Astrocyte of the cerebellum (primary cell): ENCODE results near the gene CCDC71L.

Experiments used
- DNase-seq: peaks from one replicate; pipeline ENCODE4 v3.0.0-alpha.2; 2011; ENCODE audit warnings: low read depth
- H3K4me3 ChIP-seq: 2 replicates; pipeline ENCODE4 v1.5.1; 2011; ENCODE audit warnings: mild to moderate bottlenecking, low read depth, low read length, moderate library complexity
- CTCF ChIP-seq: IDR thresholded peaks from 2 replicates; pipeline ENCODE4 v1.5.1; 2012; ENCODE audit warnings: low read length, low read depth, moderate library complexity, mild to moderate bottlenecking; ENCODE audit errors: missing control alignments
- in situ Hi-C: cut with HindIII; loops from 2 replicates; pipeline ENCODE4 v1.10.0; 2017; ENCODE audit warnings: low sequenced_read_pairs

CCDC71L gene

DNA sequence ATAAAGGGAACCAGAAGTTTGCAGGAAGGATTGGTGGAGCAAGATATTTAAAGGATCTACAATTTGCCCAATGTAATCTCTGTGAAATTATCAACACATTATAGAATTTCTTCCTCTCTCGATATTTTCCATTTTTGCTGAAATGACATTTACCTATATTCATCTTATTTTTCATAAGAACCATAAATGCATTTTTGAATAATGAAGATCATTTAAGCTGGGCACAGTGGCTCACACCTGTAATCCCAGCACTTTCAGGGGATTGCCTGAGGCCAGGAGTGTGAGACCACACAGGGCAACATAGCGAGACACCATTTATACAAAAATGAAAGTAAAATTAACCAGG, 37.7 kb downstream of the CCDC71L start:
- no peak for TF ChIP-seq CTCF
- H3K4me3 ChIP-seq, result no peak overlapping the region
- in situ Hi-C loops, result no loop called here
- no peak for DNase-seq

DNA sequence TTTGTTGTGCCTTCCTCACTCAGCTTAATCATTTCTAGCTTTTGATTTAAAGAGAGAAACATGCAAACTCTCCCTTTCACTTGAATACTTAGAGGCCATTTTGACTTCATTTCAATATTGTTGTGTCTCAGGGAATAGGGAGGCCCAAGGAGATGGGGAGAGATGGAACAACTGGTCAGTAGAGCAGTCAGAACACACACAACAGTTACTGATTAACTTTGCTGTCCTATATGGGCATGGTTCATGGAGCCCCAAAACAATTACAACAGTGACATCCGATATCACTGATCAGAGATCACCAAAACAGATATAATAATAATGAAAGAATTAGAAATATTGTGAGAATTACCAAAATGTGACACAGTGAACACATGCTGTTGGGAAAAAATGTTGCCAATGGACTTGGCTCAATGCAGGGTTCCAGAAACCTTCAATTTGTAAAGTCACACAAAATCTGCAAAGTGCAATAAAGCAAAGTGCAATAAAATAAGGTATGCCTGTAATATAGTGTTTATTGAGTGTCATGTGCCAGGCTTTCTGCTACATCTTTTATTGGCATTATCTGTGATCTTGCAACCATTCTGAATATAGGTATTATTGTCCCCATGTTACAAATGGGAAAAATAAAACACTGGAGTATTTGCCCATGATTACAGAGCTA, 38.2 kb downstream of the CCDC71L start:
- DNase-seq, result no peak
- in situ Hi-C loops, result no loop called here
- H3K4me3 ChIP-seq, result no peak overlapping the region
- no peak for TF ChIP-seq CTCF

DNA sequence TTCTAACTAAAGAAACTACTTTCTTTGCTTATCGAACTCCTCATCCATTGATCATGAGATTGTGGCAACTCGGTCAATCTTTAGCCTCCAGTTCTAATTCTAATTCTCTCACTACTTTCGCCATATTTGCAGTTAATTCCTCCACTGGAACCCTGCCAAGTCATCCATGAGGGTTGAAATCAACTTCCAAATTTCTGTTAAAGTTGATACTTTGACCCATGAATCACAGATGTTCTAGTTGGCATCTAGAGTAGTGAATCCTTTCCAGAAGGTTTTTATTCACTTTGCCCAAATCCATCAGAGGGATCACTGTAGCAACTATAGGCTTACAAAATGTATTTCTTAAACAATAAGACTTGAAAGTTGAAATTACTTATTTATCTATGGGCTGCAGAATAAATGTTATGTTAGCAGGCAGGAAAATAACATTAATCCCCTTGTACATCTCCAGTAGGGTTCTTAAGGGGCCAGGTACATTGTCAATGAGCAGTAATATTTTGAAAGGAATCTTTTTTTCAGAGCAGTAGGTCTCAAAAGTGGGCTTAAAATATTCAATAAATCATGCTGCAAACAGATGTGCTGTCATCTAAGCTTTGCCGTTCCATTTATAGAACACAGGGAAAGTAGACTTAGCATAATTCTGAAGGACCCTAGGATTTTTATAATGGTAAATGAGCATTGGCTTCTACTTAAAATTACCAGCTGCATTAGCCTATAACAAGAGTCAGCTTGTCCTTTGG, 39.4 kb downstream of the CCDC71L start:
- DNase-seq, result no peak
- TF ChIP-seq CTCF, result no peak
- H3K4me3 ChIP-seq, result no peak overlapping the region
- in situ Hi-C loops, result no loop called here

DNA sequence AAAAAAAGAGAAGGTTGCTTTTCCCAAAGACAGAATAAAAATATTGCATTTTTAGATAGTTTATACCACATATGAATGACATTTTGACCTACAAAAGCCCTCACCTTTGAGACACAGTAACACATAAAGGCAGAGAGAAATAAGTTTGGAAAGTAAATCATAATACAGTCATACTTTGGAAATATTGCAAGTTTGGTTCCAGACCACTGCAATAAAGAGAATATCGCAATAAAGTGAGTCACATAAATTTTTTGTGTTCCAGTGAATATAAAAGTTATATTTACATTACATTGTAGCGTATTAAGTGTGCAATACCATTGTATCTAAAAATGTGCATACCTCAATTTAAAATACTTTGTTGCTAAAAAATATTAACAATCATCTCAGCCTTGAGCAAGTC, 40.3 kb downstream of the CCDC71L start:
- in situ Hi-C loops, result no loop called here
- no peak overlapping the region for H3K4me3 ChIP-seq
- DNase-seq, result no peak
- no peak for TF ChIP-seq CTCF

DNA sequence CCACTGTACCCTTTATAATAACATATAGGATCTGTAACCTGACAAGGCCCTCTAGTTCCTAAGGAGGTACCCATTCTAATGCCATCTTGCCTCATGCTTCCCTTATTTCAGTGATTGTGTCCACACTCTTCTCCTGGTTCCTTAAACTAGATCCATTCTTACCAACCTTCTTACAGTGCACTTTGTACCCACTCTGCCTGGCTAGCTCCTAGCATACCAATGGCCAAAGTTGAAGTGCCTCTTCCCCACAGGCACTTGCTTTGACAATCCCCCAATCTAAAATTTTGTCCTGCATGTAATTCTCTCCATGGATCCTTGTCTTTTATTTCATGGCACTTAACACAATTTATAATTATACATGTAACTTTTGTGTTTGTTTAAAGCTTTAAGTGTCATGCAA, 40.9 kb downstream of the CCDC71L start:
- no peak for TF ChIP-seq CTCF
- in situ Hi-C loops, result no loop called here
- no peak for DNase-seq
- H3K4me3 ChIP-seq, result no peak overlapping the region

GRCh38 chr7:106619213-106619612, 41.7 kb downstream of the CCDC71L start:
- DNase-seq, result no peak
- in situ Hi-C loops, result no loop called here
- no peak for TF ChIP-seq CTCF
- no peak overlapping the region for H3K4me3 ChIP-seq
